GM12878 (cell line): Measurements from ENCODE around the gene HSPBP1. TPM values are rescaled to one million over a fixed set of nuclear protein-coding genes. Genes with fewer than 3 reads are reported as not detected.

Source experiments
- ATAC-seq: fragments of 200-7000 bp; cut with Tn5 transposase; 3 replicates; pipeline ENCODE4 v1.9.1; 2020; ENCODE audit warnings: mild to moderate bottlenecking, moderate library complexity
- BruUV-seq: library from RNA; stranded (reverse); fragments of 400-500 nt; replicated peaks from 2 replicates; lab custom pipeline; 2021; lab: Mats Ljungman, UMichigan
- CTCF ChIA-PET: fragments of 300-600 bp; sonication (Branson Sonifier 250); formaldehyde crosslinking; extraction: SDS; loops from one replicate; lab custom pipeline; 2021; ENCODE audit warnings: inconsistent platforms; lab: Yijun Ruan, JAX
- POLR2A ChIA-PET: fragments of 350-600 bp; formaldehyde crosslinking; extraction: SDS; loops from one replicate; lab custom pipeline; 2021; ENCODE audit warnings: inconsistent platforms; lab: Charles Lee
- RAD21 ChIA-PET: fragments of 300-600 bp; sonication (Branson Sonifier 250); formaldehyde crosslinking; loops from one replicate; lab custom pipeline; 2023; ENCODE audit warnings: antibody characterized with exemption; ENCODE audit not compliant: unreplicated experiment; lab: Charles Lee
- SMC1A ChIA-PET: fragments of 300-600 bp; sonication (Branson Sonifier 250); formaldehyde crosslinking; loops from one replicate; lab custom pipeline; 2023; ENCODE audit not compliant: unreplicated experiment, uncharacterized antibody; lab: Charles Lee
- DNase-seq: peaks from one replicate; pipeline ENCODE4 v3.0.0-alpha.2; 2011; ENCODE audit warnings: low read depth, low spot score
- FAIRE-seq: peaks from 3 replicates; lab custom pipeline; 2011; peaks lifted over from hg19 to GRCh38; lab: Jason Lieb, UNC
- H2AFZ ChIP-seq: 2 replicates; pipeline ENCODE4 v1.6.0; 2011; ENCODE audit warnings: low read depth, low read length, control low read depth; ENCODE audit not compliant: control insufficient read depth
- H3K27ac ChIP-seq: 2 replicates; pipeline ENCODE4 v1.5.1; 2011; ENCODE audit warnings: control low read depth; ENCODE audit not compliant: control insufficient read depth, insufficient read depth
- H3K27me3 ChIP-seq, 2 experiments: replicated peaks in 1 of 2; 2 replicates each; pipeline versions ENCODE4 v1.6.0 to v1.6.1; 2011; ENCODE audit warnings: low read length in 1 of 2; ENCODE audit not compliant: control insufficient read depth in 2 of 2, insufficient read depth in 2 of 2
- H3K36me3 ChIP-seq, 2 experiments: 2 replicates each; pipeline ENCODE4 v1.5.1; 2011; ENCODE audit warnings: low read length in 1 of 2; ENCODE audit not compliant: control insufficient read depth in 2 of 2, insufficient read depth in 2 of 2
- H3K4me1 ChIP-seq: 2 replicates; pipeline ENCODE4 v1.6.1; 2011; ENCODE audit warnings: mild to moderate bottlenecking, low read length, moderate library complexity, mixed read lengths; ENCODE audit not compliant: control insufficient read depth, insufficient read depth
- H3K4me2 ChIP-seq: 2 replicates; pipeline ENCODE4 v1.6.0; 2011; ENCODE audit warnings: control low read depth; ENCODE audit not compliant: control insufficient read depth, insufficient read depth
- H3K4me3 ChIP-seq: fragments of 200-600 bp; sonication (generic); 2 replicates; pipeline ENCODE4 v1.5.1; 2016
- H3K79me2 ChIP-seq: 2 replicates; pipeline ENCODE4 v1.6.0; 2011; ENCODE audit warnings: low read length; ENCODE audit not compliant: control insufficient read depth, insufficient read depth
- H3K9ac ChIP-seq: 2 replicates; pipeline ENCODE4 v1.8.0; 2011; ENCODE audit warnings: low read length, control low read depth, mixed read lengths; ENCODE audit not compliant: control insufficient read depth, insufficient read depth
- H3K9me3 ChIP-seq: replicated peaks from 3 replicates; pipeline ENCODE4 v1.5.1; 2011; ENCODE audit warnings: mild to moderate bottlenecking, low read length; ENCODE audit not compliant: control insufficient read depth, insufficient read depth
- H4K20me1 ChIP-seq: 2 replicates; pipeline ENCODE4 v1.6.0; 2011; ENCODE audit not compliant: control insufficient read depth, insufficient read depth
- CHD1 ChIP-seq: IDR thresholded peaks from 2 replicates; pipeline ENCODE4 v1.6.1; 2012; ENCODE audit warnings: low read depth, low read length, improper control_type of control experiment
- FOXM1 ChIP-seq: IDR thresholded peaks from 2 replicates; pipeline ENCODE4 v1.6.1; 2012; ENCODE audit warnings: low read depth, mild to moderate bottlenecking, inconsistent platforms, low read length, moderate library complexity
- IRF5 ChIP-seq: fragments of 450-650 bp; IDR thresholded peaks from 2 replicates; pipeline ENCODE4 v1.6.1; 2017; ENCODE audit warnings: borderline replicate concordance
- MYB ChIP-seq: fragments of 150-350 bp; IDR thresholded peaks from 2 replicates; pipeline ENCODE4 v1.6.1; 2014; ENCODE audit warnings: mild to moderate bottlenecking, low read depth, low read length, borderline replicate concordance
- PBX3 ChIP-seq: IDR thresholded peaks from 2 replicates; pipeline ENCODE4 v1.6.1; 2011; ENCODE audit warnings: mild to moderate bottlenecking, low read depth, low read length, moderate library complexity; ENCODE audit not compliant: insufficient replicate concordance
- SIX5 ChIP-seq: IDR thresholded peaks from 2 replicates; pipeline ENCODE4 v1.6.1; 2011; ENCODE audit warnings: mild to moderate bottlenecking, low read depth, low read length, moderate library complexity; ENCODE audit not compliant: severe bottlenecking
- SUPT20H ChIP-seq: IDR thresholded peaks from 2 replicates; pipeline ENCODE4 v1.6.1; 2011; ENCODE audit warnings: low read depth, mild to moderate bottlenecking, low read length, moderate library complexity, borderline replicate concordance; ENCODE audit not compliant: control insufficient read depth
- TBL1XR1 ChIP-seq: IDR thresholded peaks from 2 replicates; pipeline ENCODE4 v1.6.1; 2012; ENCODE audit warnings: low read depth, low read length, improper control_type of control experiment
- ZNF217 ChIP-seq: fragments of 450-650 bp; IDR thresholded peaks from 2 replicates; pipeline ENCODE4 v1.6.1; 2017; ENCODE audit warnings: antibody characterized with exemption, mild to moderate bottlenecking
- ZNF274 ChIP-seq: IDR thresholded peaks from one replicate; pipeline ENCODE4 v1.8.0; 2011; ENCODE audit not compliant: insufficient read length, insufficient read depth
- WGBS: methylation state at CpG from one replicate; pipeline ENCODE4 v1.1.6; 2016; ENCODE audit warnings: low lambda C conversion rate; ENCODE audit not compliant: insufficient replicate concordance, insufficient coverage; ENCODE audit errors: missing lambda C conversion rate; 5-methylcytosine and 5-hydroxymethylcytosine counted together
- in situ Hi-C: fragments of 300-500 bp; cut with MboI; formaldehyde crosslinking; loops from 9 replicates; pipeline ENCODE4 v1.14.3; 2018; ENCODE audit warnings: mixed read lengths
- intact Hi-C: fragments of 100-400 bp; cut with micrococcal nuclease; formaldehyde crosslinking; loops from one replicate; pipeline ENCODE4 v1.14.2; 2022; ENCODE audit not compliant: unreplicated experiment
- polyA plus RNA-seq, 11 experiments: library from polyadenylated mRNA; depleted of rRNA in 4 of 11; unstranded in 6 of 11; stranded (reverse) in 5 of 11; fragments of >200 nt; fragmentation: Nextera tagmentation in 4 of 11; fragmentation: Illumina TruSeq in 1 of 11; extraction: Ambion mirVana in 4 of 11; extraction: Trizol in 1 of 11; gene quantifications; 1 replicate in 1 of 11; 2 replicates in 10 of 11; pipeline versions ENCODE4 v1.2.1 to v1.2.3, GENCODE V29; 2011 to 2016; ENCODE audit warnings: inconsistent platforms in 2 of 11, missing spikeins in 2 of 11, low read depth in 1 of 11
- total RNA-seq, 4 experiments: library from RNA; depleted of rRNA in 3 of 4; stranded (reverse); fragments of >200 nt in 3 of 4; fragmentation: Illumina TruSeq in 1 of 4; extraction: Trizol in 1 of 4; gene quantifications; 2 replicates each; pipeline versions ENCODE4 v1.2.1 to v1.2.3, GENCODE V29; 2013 to 2021

The HSPBP1 gene
- total and polyA plus RNA-seq, 10 of the 15 experiments (the other 5 are each of a cell fraction or from before 2014, with no cell fraction given): 0.18 to 83.3 (median 23.0) TPM

- ChIA-PET SMC1A (no interaction called here), RAD21 (no interaction called here), CTCF (interaction anchor here (3.4 kb wide), 1 partner anchor 9 kb away, joined by 16 read pairs; no protein-coding TSS in a partner anchor), POLR2A (no interaction called here)
- H3K27ac ChIP-seq: no peak overlapping the region
- in situ Hi-C loops: no loop called here
- H4K20me1 ChIP-seq: no peaks in the 10 kb centered on the region
- no peak overlapping the region for H2AFZ ChIP-seq
- H3K9ac ChIP-seq: no peak overlapping the region
- no peaks in the 10 kb centered on the region for H3K79me2 ChIP-seq
- H3K4me1 ChIP-seq: no peaks in the 10 kb centered on the region
- no peak overlapping the region for H3K4me3 ChIP-seq
- no peak for TF ChIP-seq SUPT20H
- no peak for TF ChIP-seq CHD1
- no peak for TF ChIP-seq PBX3
- no peak for TF ChIP-seq FOXM1
- no peak for TF ChIP-seq ZNF217
- no peak for TF ChIP-seq SIX5
- TF ChIP-seq IRF5: no peak
- no peak for TF ChIP-seq MYB
- TF ChIP-seq TBL1XR1: no peak
- no peak for TF ChIP-seq ZNF274
- H3K9me3 ChIP-seq: no peaks in the 10 kb centered on the region
- no peak for DNase-seq
- H3K27me3 ChIP-seq: no peaks in the 10 kb centered on the region
- no peak overlapping the region for H3K4me2 ChIP-seq
- BruUV-seq: no TSS peak
- no peak for ATAC-seq
- FAIRE-seq: no peak
- H3K36me3 ChIP-seq: no peaks in the 10 kb centered on the region
- intact Hi-C loops: no loop called here
- WGBS: 29% methylated on average over 9 of the region's 9 CpGs
Measured at GRCh38 chr19:55311397-55311796, 31.5 kb upstream of the HSPBP1 start.
